ENCODE data around the gene PRKN.

- TF ChIP-seq CTCF (IDR thresholded peaks at IDR 0.05; ENCODE audit: borderline replicate concordance, extremely low read depth, low read length, poor library complexity, severe bottlenecking) (no peak), EZH2 (IDR thresholded peaks at IDR 0.05; ENCODE audit: borderline replicate concordance, low read depth, low read length, severe bottlenecking) (no peak)
Observed at GRCh38 chr6:161476711-161477110, 1250.9 kb downstream of the PRKN start.

Data from DND-41 (cell line).